Epithelial cell of esophagus (primary cell): Measurements from ENCODE around the gene MLST8.
A peak's percentile ranks its signal among the peaks of the same experiment; 100 is the strongest.
"Not testable (repeated sequence)": the region's sequence is repeated elsewhere in the genome, so short reads cannot be mapped to it uniquely, and the experiment has no call there.

Experiments used
- DNase-seq: peaks from one replicate; pipeline ENCODE4 v3.0.0; 2010; ENCODE audit warnings: low read depth
- H3K4me3 ChIP-seq: 2 replicates; pipeline ENCODE4 v1.5.1; 2011; ENCODE audit warnings: mild to moderate bottlenecking, low read length, control low read depth
- TF ChIP-seq, protein P1 (sequence below): IDR thresholded peaks from 2 replicates; pipeline ENCODE4 v1.5.1; 2011; ENCODE audit warnings: low read depth, mild to moderate bottlenecking, low read length, control low read depth, inconsistent platforms; ENCODE audit not compliant: insufficient read depth; ENCODE audit errors: missing control alignments

The MLST8 gene

DNA sequence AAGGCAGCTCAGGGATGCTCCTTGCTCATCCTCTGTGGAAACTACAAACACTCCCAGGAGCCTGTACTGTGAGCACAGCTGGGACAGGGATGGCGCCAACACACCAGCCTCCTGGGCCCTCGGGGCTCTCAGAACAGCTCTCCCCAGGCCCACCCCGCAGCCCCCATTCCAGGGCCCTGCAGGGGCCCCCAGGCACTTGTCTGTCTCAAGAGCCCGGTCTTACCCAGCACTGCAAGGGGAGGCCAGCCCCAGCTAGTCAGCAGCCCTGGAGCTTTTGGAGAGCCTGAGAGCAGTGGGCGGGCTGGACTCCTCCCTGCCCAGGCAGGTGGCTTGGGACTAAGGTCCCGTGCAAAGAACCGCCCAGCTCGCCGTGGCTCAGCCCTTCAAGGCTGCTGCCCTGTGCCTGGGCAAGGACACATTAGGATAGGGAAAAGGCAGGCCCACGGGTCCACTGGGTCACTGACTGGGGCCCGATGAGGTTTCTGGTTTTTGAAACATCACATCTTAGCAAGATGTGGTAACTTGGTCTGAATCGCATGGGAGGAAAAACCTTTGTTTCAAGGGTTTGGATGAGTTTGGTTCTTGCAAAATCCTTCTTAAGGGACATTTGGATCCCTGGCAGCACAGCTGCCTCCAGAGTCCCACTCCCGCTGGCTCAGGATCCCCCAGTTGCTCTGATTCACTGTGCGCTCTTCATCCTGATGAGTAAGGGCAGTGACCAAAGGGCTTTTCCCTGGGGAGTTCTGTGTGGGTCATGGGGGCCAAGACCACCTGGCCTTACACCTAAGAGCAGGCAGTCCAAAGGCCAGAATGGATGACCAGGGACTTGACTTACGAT, 33.8 kb downstream of the MLST8 start:
- H3K4me3 ChIP-seq: no peak overlapping the region
- TF ChIP-seq, protein P1, sequence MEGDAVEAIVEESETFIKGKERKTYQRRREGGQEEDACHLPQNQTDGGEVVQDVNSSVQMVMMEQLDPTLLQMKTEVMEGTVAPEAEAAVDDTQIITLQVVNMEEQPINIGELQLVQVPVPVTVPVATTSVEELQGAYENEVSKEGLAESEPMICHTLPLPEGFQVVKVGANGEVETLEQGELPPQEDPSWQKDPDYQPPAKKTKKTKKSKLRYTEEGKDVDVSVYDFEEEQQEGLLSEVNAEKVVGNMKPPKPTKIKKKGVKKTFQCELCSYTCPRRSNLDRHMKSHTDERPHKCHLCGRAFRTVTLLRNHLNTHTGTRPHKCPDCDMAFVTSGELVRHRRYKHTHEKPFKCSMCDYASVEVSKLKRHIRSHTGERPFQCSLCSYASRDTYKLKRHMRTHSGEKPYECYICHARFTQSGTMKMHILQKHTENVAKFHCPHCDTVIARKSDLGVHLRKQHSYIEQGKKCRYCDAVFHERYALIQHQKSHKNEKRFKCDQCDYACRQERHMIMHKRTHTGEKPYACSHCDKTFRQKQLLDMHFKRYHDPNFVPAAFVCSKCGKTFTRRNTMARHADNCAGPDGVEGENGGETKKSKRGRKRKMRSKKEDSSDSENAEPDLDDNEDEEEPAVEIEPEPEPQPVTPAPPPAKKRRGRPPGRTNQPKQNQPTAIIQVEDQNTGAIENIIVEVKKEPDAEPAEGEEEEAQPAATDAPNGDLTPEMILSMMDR: no peak
- DNase-seq: no peak

DNA sequence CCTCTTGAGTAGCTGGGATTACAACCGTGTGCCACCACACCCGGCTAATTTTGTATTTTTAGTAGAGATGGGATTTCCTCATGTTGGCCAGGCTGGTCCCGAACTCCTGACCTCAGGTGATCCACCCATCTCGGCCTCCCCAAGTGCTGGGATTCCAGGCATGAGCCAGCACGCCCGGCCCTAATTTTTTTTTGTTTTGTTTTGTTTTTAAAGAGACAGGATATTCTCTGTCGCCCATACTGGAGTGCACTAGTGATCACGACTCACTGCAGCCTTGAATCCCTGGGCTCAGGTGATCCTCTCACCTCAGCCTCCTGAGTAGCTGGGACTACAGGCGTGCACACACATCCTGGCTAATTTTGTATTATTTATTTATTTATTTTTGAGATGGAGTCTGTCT, 35.1 kb downstream of the MLST8 start:
- not testable (repeated sequence) for H3K4me3 ChIP-seq, DNase-seq

DNA sequence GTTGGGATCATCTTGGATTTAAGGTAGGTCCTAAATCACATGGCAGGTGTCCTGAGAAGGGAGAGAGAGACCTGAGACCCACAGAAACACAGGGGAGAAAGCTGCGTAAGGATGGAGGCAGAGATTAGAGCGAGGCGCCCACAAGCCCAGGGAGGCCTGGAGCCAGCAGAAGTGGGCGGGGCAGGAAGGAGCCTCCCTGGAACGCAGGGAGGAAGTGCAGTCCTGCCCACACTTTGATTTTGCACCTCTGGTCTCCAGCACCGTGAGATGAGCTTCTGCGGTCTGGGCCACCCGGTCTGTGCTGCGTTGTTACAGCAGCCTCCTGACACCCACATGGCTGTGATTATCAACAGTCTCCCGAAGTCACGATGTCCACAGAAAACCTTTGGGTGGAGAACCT, 37.3 kb downstream of the MLST8 start:
- H3K4me3 ChIP-seq: no peak overlapping the region
- TF ChIP-seq, protein P1: no peak
- DNase-seq: no peak

DNA sequence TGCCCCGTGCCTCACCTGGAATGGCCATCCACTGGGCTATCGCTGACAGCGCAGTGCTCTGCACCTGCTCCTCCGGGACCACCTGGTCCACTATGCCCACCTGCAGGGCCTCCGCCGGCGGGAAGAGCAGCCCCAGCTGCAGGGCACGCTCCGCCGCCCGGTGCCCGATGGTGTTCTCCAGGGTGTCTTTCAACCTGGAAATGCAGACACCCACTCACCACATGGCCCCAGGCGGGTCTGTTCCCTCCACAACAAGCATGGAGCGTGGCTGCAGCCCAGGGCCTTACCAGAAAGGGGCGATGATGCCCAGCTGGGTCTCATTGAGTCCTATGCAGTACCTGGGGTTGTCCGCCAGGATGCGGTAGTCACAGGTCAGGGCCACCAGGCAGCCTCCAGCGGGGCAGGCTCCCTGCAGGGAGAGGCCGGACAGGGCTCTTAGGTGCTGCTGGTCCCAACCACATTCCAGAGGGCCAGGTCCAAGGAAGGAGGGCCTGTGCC, 37.8 kb downstream of the MLST8 start:
- DNase-seq: no peak
- no peak overlapping the region for H3K4me3 ChIP-seq

DNA sequence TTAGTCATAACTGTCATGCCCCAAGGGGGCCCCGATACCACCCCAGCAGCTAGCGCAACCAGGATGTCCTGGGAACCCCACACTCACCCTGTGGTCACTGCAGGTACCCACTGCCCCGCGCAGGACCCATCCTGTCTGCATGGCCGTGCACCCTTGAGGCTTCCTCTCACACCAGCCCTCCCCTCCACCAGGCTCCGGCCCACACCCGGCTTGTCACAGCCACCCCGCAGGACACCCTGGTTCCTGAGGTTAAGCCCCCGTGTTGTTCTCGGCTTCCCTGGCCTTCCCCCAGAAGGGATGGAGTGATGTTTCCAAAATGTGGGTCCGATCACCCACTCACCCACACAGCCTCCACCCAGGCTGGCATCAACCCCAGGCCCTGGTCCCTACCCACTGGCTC, 38.5 kb downstream of the MLST8 start:
- H3K4me3 ChIP-seq: no peak overlapping the region
- no peak for DNase-seq
- TF ChIP-seq, protein P1: no peak

More for the DNA sequence above, 37.8 kb downstream of the MLST8 start:
- TF ChIP-seq, protein P1: peak; percentile 2

DNA sequence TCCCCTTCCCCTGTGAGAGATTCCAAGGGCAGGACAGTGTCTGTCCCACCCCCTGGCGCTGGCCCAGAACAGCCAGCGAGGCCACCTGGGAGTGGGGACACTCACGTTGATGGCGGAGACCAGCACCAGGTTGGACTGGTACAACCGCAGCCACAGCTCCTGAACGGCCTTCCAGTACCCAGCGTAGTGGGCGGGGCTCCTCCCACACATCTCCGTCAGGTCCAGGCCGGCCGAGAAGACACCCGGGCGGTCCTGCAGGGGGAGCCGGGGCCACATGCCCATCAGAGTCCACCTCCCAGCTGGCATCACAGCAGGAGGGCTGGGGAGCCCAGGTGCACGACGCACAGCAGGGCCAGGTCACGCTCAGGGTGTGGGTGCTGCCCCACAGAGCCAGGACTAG, 39.0 kb downstream of the MLST8 start:
- no peak for DNase-seq
- TF ChIP-seq, protein P1: no peak
- no peak overlapping the region for H3K4me3 ChIP-seq

DNA sequence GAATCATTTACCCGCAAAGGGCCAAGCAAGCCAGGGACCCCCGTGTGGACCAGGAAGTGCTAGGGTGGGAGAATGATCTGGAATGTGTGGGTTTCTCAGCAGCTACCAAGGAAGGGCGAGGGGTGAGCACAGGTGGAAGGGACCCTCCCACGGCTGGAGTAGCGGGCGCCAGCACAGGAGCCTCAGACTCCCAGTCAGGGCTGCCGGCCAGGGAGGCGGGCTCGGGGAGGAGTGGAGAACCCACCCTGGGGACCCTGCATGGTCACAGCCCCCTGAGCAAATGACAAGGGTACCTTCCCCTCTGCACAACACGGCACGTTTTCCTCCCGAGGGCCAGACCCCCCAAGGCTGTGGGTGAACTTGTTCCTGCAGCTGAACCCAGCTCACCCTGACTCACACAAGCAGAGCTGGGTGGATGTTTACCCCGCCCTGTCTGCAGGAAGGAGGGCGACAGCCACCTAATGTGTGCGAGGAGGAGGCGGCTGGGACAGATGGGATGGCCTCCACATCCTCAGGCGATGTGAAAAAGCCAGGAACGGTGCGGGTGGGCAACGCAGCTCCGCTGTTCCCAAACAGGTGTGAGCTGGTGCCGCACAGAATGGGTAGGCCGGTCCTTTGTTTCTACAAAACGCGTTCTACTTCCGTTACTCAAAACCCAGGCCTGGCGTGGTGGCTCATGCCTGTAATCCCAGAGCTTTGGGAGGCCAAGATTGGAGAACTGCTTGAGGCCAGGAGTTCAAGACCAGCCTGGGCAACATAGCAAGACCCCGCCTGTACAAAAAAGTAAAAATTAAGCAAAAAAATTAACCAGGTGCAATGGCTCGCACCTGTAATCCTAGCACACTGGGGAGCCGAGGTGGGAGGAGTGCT, 39.9 kb downstream of the MLST8 start:
- peak; percentile 47 for DNase-seq
- TF ChIP-seq, protein P1: no peak
- H3K4me3 ChIP-seq: no peak overlapping the region
